Limb (tissue), 2 donors: Measurements from ENCODE around the gene USP5.
A peak's percentile ranks its signal among the peaks of the same experiment; 100 is the strongest.

Source experiments
- DNase-seq, 2 donors: peaks; one replicate each; pipeline ENCODE4 v3.0.0-alpha.2; 2016; ENCODE audit errors: extremely low spot score in 2 of 2

USP5 gene

DNA sequence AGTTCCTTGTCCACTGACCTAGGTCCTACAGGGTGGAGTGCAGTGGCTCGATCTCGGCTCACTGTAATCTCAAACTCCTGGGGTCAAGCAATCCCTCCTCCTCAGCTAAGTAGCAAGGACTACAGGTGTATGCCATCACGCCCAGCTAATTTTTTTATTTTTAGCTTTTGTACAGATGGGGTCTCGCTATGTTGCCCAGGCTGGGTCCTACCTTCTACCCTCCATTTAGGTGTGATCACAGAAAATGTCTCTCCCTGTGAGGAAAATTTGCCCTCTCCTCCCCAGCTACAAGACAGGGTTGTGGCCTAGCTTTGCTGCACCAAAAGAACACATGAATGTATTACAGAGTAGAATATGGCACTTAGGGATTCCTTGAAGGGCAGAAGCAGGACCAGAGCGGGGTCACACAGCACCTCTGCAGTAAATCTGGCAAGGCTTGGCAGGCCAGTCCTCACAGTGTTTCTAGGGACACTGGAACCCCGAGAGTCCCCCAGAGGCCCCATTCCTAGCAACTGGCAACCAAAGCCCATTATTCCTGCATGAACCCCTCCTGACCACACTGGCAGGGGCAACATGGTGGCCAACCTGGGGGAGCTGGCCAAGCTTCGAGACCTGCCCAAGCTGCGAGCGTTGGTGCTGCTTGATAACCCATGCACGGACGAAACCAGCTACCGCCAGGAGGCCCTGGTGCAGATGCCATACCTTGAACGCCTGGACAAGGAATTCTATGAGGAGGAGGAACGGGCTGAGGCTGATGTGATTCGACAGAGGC is 60.4 kb downstream of the USP5 start:
- DNase-seq, result no peak

DNA sequence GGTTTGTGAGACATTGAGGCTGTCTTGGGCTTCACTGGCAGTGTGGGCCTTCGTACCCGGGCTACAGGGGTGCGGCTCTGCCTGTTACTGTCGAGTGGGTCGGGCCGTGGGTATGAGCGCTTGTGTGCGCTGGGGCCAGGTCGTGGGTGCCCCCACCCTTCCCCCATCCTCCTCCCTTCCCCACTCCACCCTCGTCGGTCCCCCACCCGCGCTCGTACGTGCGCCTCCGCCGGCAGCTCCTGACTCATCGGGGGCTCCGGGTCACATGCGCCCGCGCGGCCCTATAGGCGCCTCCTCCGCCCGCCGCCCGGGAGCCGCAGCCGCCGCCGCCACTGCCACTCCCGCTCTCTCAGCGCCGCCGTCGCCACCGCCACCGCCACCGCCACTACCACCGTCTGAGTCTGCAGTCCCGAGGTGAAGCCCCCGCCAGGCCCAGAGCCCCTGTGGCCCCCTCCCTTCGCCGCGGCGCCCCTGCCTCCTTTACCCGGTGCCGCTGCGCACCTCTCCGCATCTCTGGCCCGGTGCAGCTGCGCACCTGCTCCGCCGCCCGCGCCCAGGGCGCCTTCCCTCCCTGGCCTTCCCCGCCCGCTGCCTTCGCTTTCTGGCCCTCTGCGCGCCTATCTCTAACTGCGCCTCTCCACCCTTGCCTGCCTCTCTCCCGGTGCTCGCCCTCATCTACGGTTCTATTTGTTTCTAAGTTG is 62.4 kb downstream of the USP5 start, which contains the start of gene ENO2:
TSS of gene ENO2 (plus strand) at position 335 of the 701 bp plus-strand sequence. CDS start 1,253 bp downstream, outside the sequence.
- peak; percentile 21 to 80 for DNase-seq

- DNase-seq, result no peak
Observed at GRCh38 chr12:6914947-6915788, 63.2 kb downstream of the USP5 start.

- no peak for DNase-seq
Observed at GRCh38 chr12:6915789-6916285, 63.9 kb downstream of the USP5 start.
